CD4-positive, alpha-beta T cell (primary cell): Measurements from ENCODE around the gene RAB3B. TPM values are rescaled to one million over a fixed set of nuclear protein-coding genes. Genes with fewer than 3 reads are reported as not detected.

Experiments used
- ATAC-seq: fragments of 200-7000 bp; cut with Tn5 transposase; one replicate; pipeline ENCODE4 v1.10.0; 2022; ENCODE audit warnings: mild to moderate bottlenecking; ENCODE audit not compliant: poor library complexity
- CTCF ChIA-PET: fragments of 350-600 bp; sonication (Branson Sonifier 250); formaldehyde crosslinking; loops from one replicate; lab custom pipeline; 2021; ENCODE audit warnings: antibody characterized with exemption, inconsistent platforms; lab: Charles Lee
- POLR2A ChIA-PET: fragments of 350-600 bp; sonication (Branson Sonifier 250); formaldehyde crosslinking; loops from one replicate; lab custom pipeline; 2021; ENCODE audit warnings: antibody characterized with exemption, inconsistent platforms; lab: Charles Lee
- DNase-seq, 14 experiments: peaks; one replicate each; pipeline ENCODE4 v3.0.0-alpha.2; 2013 to 2020; ENCODE audit warnings: mixed read lengths in 2 of 14
- H3K27ac ChIP-seq, 2 donors: one replicate each; pipeline versions ENCODE4 v1.5.1 to v1.7.0; 2013; ENCODE audit warnings: low read length in 2 of 2, low read depth in 1 of 2, mild to moderate bottlenecking in 1 of 2
- H3K27me3 ChIP-seq, 2 experiments: 1 replicate in 1 of 2; 2 replicates in 1 of 2; pipeline versions ENCODE4 v1.6.1 to v1.7.0; 2013; ENCODE audit warnings: low read length in 2 of 2, control low read depth in 1 of 2, mild to moderate bottlenecking in 1 of 2, moderate library complexity in 1 of 2; ENCODE audit not compliant: insufficient read depth in 2 of 2, control insufficient read depth in 1 of 2
- H3K36me3 ChIP-seq: one replicate; pipeline ENCODE4 v1.6.1; 2013; ENCODE audit warnings: low read length, control low read depth; ENCODE audit not compliant: insufficient read depth
- H3K4me1 ChIP-seq: one replicate; pipeline ENCODE4 v1.6.1; 2013; ENCODE audit warnings: low read length, control low read depth; ENCODE audit not compliant: insufficient read depth
- H3K4me3 ChIP-seq: one replicate; pipeline ENCODE4 v1.5.1; 2013; ENCODE audit warnings: mild to moderate bottlenecking, low read length, moderate library complexity
- H3K9me3 ChIP-seq, 2 experiments: 1 replicate in 1 of 2; 2 replicates in 1 of 2; pipeline versions ENCODE4 v1.6.1 to v1.7.0; 2013; ENCODE audit warnings: low read length in 2 of 2, mild to moderate bottlenecking in 2 of 2, control low read depth in 1 of 2, moderate library complexity in 1 of 2; ENCODE audit not compliant: control insufficient read depth in 1 of 2, insufficient read depth in 1 of 2
- H3K27ac Mint-ChIP-seq: one replicate; pipeline ENCODE4 v1.8.0; 2020; ENCODE audit warnings: mixed read lengths
- H3K27me3 Mint-ChIP-seq: one replicate; pipeline ENCODE4 v1.8.0; 2021; ENCODE audit warnings: mixed read lengths
- H3K36me3 Mint-ChIP-seq: one replicate; pipeline ENCODE4 v1.8.0; 2021; ENCODE audit warnings: low read depth, mixed read lengths
- H3K4me1 Mint-ChIP-seq: one replicate; pipeline ENCODE4 v1.8.0; 2021; ENCODE audit warnings: low read depth, mixed read lengths
- H3K4me3 Mint-ChIP-seq: one replicate; pipeline ENCODE4 v1.8.0; 2020; ENCODE audit warnings: mild to moderate bottlenecking, mixed read lengths
- H3K9me3 Mint-ChIP-seq: one replicate; pipeline ENCODE4 v1.8.0; 2020; ENCODE audit warnings: mixed read lengths
- intact Hi-C, 2 experiments: fragments of 100-400 bp; cut with DNase I in 1 of 2; cut with micrococcal nuclease in 1 of 2; formaldehyde crosslinking; loops; one replicate each; pipeline versions ENCODE4 v1.15.1 to v1.9.0; 2023 to 2025; cut with DNase I, micrococcal nuclease
- total RNA-seq, 174 experiments: library from RNA in 2 of 174; stranded (reverse) in 2 of 174; gene quantifications; one replicate each; pipeline ENCODE4 v1.2.3 and lab custom pipeline; 2021 to 2026
- TF ChIP-seq, protein P1 (sequence below): fragments of 200-600 bp; IDR thresholded peaks from one replicate; pipeline ENCODE4 v1.8.0; 2022; ENCODE audit warnings: antibody characterized with exemption, mild to moderate bottlenecking

RAB3B gene
- total RNA-seq, 2 experiments from 2014 or later: not detected

DNA sequence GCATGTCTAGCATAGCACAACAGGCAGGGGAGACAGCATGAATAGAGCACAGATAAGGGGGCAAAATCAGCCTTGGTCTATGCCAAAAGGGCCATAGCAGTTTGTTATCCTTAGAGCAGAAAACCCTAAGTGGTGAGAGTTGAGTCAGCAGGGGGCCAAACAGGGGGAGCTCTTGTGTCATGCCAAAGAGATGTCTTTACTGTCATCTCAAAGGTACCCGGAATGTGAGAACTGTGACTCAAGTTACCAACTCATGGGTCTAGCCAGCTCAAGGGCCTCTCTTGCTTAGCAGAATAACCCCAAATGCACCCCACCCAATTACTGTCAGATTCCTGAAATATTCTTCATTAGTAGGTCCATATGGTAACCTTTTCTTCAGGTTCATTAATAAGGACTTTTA lies 66.0 kb downstream of the RAB3B start:
- Histone ChIP-seq H3K27me3 (peaks cover 6 to 8% of the 10 kb centered on the region in 2 experiments), H3K9me3 (no peaks in the 10 kb centered on the region), H3K27ac (no peak overlapping the region), H3K36me3 (no peaks in the 10 kb centered on the region), H3K4me3 (no peak overlapping the region), H3K4me1 (no peaks in the 10 kb centered on the region)
- CTCF ChIA-PET: interaction anchor here (0.6 kb wide), 1 partner anchor 12 kb away, joined by 3 read pairs; no protein-coding TSS in a partner anchor
- H3K27ac Mint-ChIP-seq: no peak overlapping the region
- H3K9me3 Mint-ChIP-seq: no peaks in the 10 kb centered on the region
- no peaks in the 10 kb centered on the region for H3K36me3 Mint-ChIP-seq
- no peaks in the 10 kb centered on the region for H3K4me1 Mint-ChIP-seq
- no peak for ATAC-seq
- POLR2A ChIA-PET: no interaction called here
- DNase-seq: no peak
- TF ChIP-seq, protein P1, sequence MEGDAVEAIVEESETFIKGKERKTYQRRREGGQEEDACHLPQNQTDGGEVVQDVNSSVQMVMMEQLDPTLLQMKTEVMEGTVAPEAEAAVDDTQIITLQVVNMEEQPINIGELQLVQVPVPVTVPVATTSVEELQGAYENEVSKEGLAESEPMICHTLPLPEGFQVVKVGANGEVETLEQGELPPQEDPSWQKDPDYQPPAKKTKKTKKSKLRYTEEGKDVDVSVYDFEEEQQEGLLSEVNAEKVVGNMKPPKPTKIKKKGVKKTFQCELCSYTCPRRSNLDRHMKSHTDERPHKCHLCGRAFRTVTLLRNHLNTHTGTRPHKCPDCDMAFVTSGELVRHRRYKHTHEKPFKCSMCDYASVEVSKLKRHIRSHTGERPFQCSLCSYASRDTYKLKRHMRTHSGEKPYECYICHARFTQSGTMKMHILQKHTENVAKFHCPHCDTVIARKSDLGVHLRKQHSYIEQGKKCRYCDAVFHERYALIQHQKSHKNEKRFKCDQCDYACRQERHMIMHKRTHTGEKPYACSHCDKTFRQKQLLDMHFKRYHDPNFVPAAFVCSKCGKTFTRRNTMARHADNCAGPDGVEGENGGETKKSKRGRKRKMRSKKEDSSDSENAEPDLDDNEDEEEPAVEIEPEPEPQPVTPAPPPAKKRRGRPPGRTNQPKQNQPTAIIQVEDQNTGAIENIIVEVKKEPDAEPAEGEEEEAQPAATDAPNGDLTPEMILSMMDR: no peak
- H3K27me3 Mint-ChIP-seq: peaks cover 25% of the 10 kb centered on the region
- H3K4me3 Mint-ChIP-seq: no peak overlapping the region
- intact Hi-C loops: no loop called here

DNA sequence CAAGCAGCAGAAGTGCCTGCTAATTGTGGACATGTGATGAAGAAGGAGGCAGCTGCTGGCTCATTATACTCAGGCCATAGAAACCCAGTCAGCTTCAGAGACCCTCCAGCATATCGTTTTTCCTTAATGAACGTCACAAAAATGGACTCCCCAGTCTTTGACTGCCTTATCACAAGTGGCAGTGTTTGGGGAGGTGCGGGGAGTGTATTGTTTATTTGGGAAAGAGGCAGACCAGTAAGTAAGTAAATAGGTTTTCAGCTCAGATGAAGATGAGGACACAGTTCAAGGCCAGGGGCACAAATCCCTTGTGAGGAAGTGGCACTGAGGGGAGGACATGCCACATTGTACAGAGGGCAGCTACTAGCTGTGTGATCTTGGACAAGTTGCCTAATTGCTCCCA lies 68.5 kb downstream of the RAB3B start:
- H3K27ac Mint-ChIP-seq: no peak overlapping the region
- Histone ChIP-seq H3K27ac (no peak overlapping the region), H3K4me3 (no peak overlapping the region), H3K4me1 (no peaks in the 10 kb centered on the region), H3K27me3 (peaks cover 4% of the 10 kb centered on the region in 2 experiments), H3K36me3 (no peaks in the 10 kb centered on the region), H3K9me3 (no peaks in the 10 kb centered on the region)
- no peaks in the 10 kb centered on the region for H3K9me3 Mint-ChIP-seq
- H3K27me3 Mint-ChIP-seq: peaks cover 31% of the 10 kb centered on the region
- no peak for DNase-seq
- H3K36me3 Mint-ChIP-seq: no peaks in the 10 kb centered on the region
- H3K4me3 Mint-ChIP-seq: no peak overlapping the region
- ATAC-seq: no peak
- intact Hi-C loops: no loop called here
- ChIA-PET POLR2A (no interaction called here), CTCF (no interaction called here)
- TF ChIP-seq, protein P1: no peak
- H3K4me1 Mint-ChIP-seq: no peaks in the 10 kb centered on the region

- peaks cover 41% of the 10 kb centered on the region for H3K27me3 Mint-ChIP-seq
- H3K27me3 ChIP-seq: peaks cover 4 to 8% of the 10 kb centered on the region in 2 experiments
- no peaks in the 10 kb centered on the region for H3K4me1 ChIP-seq
- H3K4me1 Mint-ChIP-seq: no peaks in the 10 kb centered on the region
- intact Hi-C loops: no loop called here
- no peaks in the 10 kb centered on the region for H3K9me3 ChIP-seq
- TF ChIP-seq, protein P1: no peak
- ChIA-PET POLR2A (no interaction called here), CTCF (no interaction called here)
- H3K4me3 Mint-ChIP-seq: no peak overlapping the region
- DNase-seq (no peak), ATAC-seq (no peak)
- no peaks in the 10 kb centered on the region for H3K36me3 ChIP-seq
- H3K9me3 Mint-ChIP-seq: no peaks in the 10 kb centered on the region
- no peak overlapping the region for H3K27ac Mint-ChIP-seq
- no peaks in the 10 kb centered on the region for H3K36me3 Mint-ChIP-seq
- H3K4me3 ChIP-seq: no peak overlapping the region
- H3K27ac ChIP-seq: no peak overlapping the region
These were observed 70.4 kb downstream of the RAB3B start for GRCh38 chr1:51920130-51920529.
